Pancreas (tissue), 10 donors: Measurements from ENCODE around the gene GDI2. TPM values are rescaled to one million over a fixed set of nuclear protein-coding genes. Genes with fewer than 3 reads are reported as not detected.
"Not testable (repeated sequence)": the region's sequence is repeated elsewhere in the genome, so short reads cannot be mapped to it uniquely, and the experiment has no call there.

Experiments used
- ATAC-seq, 4 donors: fragments of 200-7000 bp; cut with Tn5 transposase; one replicate each; pipeline versions ENCODE4 v1.8.0 to v1.9.1; 2020; ENCODE audit warnings: mild to moderate bottlenecking in 4 of 4, moderate library complexity in 4 of 4
- DNase-seq, 6 donors: peaks; one replicate each; pipeline ENCODE4 v3.0.0-alpha.2; 2020
- FAIRE-seq: peaks from 2 replicates; lab custom pipeline; 2012; peaks lifted over from hg19 to GRCh38; lab: Jason Lieb, UNC
- H3K27ac ChIP-seq, 4 donors: fragments of 200-600 bp; sonication (generic); 1 replicate in 3 of 4; 2 replicates in 1 of 4; pipeline versions ENCODE4 v1.5.0 to v1.8.0; 2020
- H3K27me3 ChIP-seq, 4 donors: fragments of 200-600 bp; one replicate each; pipeline ENCODE4 v1.8.0; 2021
- H3K36me3 ChIP-seq, 3 donors: fragments of 200-600 bp; sonication (generic) in 1 of 3; one replicate each; pipeline versions ENCODE4 v1.5.0 to v1.8.0; 2020 to 2021
- H3K4me1 ChIP-seq, 3 donors: fragments of 200-600 bp; one replicate each; pipeline ENCODE4 v1.8.0; 2021
- H3K4me3 ChIP-seq, 4 donors: fragments of 200-600 bp; sonication (generic) in 2 of 4; one replicate each; pipeline versions ENCODE4 v1.5.0 to v1.8.0; 2020 to 2021
- H3K9me3 ChIP-seq, 4 donors: fragments of 200-600 bp; one replicate each; pipeline ENCODE4 v1.8.0; 2021
- CTCF ChIP-seq, 4 donors: fragments of 200-600 bp; sonication (generic) in 3 of 4; IDR thresholded peaks; one replicate each; pipeline versions ENCODE4 v1.5.0 to v1.8.0; 2021; ENCODE audit warnings: antibody characterized with exemption in 4 of 4
- WGBS, 2 donors: extraction: QIAGEN DNeasy Blood & Tissue Kit; methylation state at CpG; one replicate each; pipeline ENCODE4 v1.1.7; 2013; 5-methylcytosine and 5-hydroxymethylcytosine counted together
- intact Hi-C, 3 donors: fragments of 100-400 bp; cut with DNase I; formaldehyde crosslinking; loops; one replicate each; pipeline versions ENCODE4 v1.11.1 to v1.14.2; 2022
- polyA plus RNA-seq, 2 donors: library from polyadenylated mRNA; stranded (reverse); fragments of 200-250 nt; gene quantifications; one replicate each; pipeline ENCODE4 v1.2.3, GENCODE V29; 2013
- total RNA-seq, 6 donors: library from RNA; stranded (reverse); fragmentation: NEBNext Ultra II Directional in 4 of 6; extraction: Animal tissue kit (Norgen Biotek cat#: 25700) in 4 of 6; gene quantifications; one replicate each; pipeline versions ENCODE4 v1.2.1 to v1.2.4, GENCODE V29; 2021 to 2023
- donor health status: healthy with polysubstance abuse.
- donor health status: DM: no; HTN: no; CAD: no; lungs with moderate emphysema.
- donor health status: DM: no; HTN: no; CAD: no.
- donor health status: control.
- donor health status: control.
- donor health status: Bipolar disorder and iron deficiency.
- donor health status: DM: yes; HTN: yes; CAD: no.
- donor health status: DM: no; HTN: no; CAD: no.
- donor health status: DM: no; HTN: no; CAD: no.
- donor health status: DM: yes; HTN: yes; CAD: no.

The GDI2 gene
- total and polyA plus RNA-seq, 8 donors = 46.5 to 171 (median 129) TPM

- Histone ChIP-seq H3K27ac (no peak overlapping the region), H3K9me3 (no peaks in the 10 kb centered on the region), H3K4me3 (no peak overlapping the region), H3K4me1 (no peaks in the 10 kb centered on the region), H3K36me3 (no peaks in the 10 kb centered on the region), H3K27me3 (no peaks in the 10 kb centered on the region)
- intact Hi-C loops = no loop called here
- ATAC-seq (no peak), DNase-seq (no peak), FAIRE-seq (no peak)
- no peak for TF ChIP-seq CTCF (IDR thresholded peaks at IDR 0.05)
- 73 to 80% methylated on average over 18 of the region's 18 CpGs for WGBS, 2 donors
These were observed 42.9 kb upstream of the GDI2 start for GRCh38 chr10:5855979-5856700.

DNA sequence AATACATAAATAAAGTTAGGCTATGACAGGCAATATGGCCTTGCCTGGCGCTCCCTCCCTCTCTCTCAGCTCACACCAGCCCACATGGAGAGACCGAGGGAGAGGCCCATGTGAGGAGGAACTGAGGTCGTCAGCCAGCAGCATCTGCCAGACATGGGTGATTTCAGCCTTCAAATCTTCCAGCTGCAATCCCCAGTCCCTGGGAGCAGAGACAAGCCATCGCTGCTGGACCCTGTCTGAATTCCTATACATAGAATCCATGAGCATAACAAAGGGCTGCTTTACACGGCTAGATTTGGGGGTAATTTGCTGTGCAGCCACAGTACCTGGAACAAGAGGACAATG is 40.9 kb upstream of the GDI2 start:
- H3K36me3 ChIP-seq = no peaks in the 10 kb centered on the region
- WGBS, 2 donors = 89 to 90% methylated on average over 5 of the region's 5 CpGs
- TF ChIP-seq CTCF (IDR thresholded peaks at IDR 0.05) = no peak
- DNase-seq (no peak), ATAC-seq (no peak), FAIRE-seq (no peak)
- H3K4me1 ChIP-seq = no peaks in the 10 kb centered on the region
- H3K27me3 ChIP-seq = no peaks in the 10 kb centered on the region
- H3K27ac ChIP-seq = no peak overlapping the region
- no peaks in the 10 kb centered on the region for H3K9me3 ChIP-seq
- H3K4me3 ChIP-seq = no peak overlapping the region
- intact Hi-C loops = no loop called here

DNA sequence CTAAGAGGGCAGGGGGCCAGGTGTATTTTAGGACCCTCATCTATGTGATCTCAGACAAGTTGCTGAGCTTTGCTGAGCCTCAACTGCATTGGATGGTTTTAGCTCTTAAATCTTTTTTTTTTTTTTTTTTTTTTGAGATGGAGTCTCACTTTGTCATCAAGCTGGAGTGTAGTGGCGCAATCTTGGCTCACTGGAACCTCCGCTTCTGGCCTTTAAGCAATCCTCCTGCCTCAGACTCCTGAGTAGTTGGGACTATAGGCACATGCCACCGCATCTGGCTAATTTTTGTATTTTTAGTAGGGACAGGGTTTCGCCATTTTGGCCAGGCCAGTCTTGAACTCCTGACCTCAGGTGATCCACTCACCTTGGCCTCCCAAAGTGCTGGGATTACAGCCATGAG is 33.4 kb upstream of the GDI2 start:
- H3K9me3 ChIP-seq, DNase-seq, H3K4me3 ChIP-seq, ATAC-seq, H3K27me3 ChIP-seq, intact Hi-C loops, FAIRE-seq, H3K4me1 ChIP-seq, H3K36me3 ChIP-seq: not testable (repeated sequence)
- 99 to 100% methylated on average over 4 of the region's 4 CpGs for WGBS, 2 donors
- H3K27ac ChIP-seq = peak overlapping the region in 2 of 4 donors; percentile 23 to 30

DNA sequence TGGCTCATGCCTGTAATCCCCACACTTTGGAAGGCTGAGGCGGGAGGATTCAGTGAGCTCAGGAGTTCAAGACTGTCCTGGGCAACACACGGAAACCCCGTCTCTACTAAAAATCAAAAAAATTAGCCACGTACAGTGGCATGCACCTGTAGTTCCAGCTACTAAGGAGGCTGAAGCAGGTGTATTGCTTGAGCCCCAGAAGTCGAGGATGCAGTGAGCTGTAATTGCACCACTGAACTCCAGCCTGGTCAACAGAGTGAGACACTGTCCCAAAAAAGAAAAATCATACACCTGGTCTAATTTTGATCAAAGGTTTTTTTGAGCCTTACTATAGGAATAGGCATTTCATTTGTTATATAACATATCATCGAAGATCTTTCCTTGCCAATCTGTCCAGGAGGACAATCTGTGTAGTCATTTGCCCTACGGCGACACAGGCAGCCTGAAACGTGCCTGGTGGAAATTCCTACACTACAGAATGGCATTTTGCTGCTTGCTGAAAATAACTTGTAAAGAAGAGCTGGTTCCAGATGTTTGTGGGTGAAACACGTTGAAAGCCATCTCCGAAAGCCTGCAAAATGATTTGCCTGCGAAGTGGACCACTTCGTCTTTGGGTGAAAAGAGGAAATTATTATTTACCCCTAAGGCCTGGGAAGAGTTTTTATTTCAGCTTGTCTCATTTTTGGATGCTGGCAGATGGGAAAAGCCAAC is 31.3 kb upstream of the GDI2 start:
- Histone ChIP-seq H3K4me3 (no peak overlapping the region), H3K27ac (no peak overlapping the region), H3K4me1 (no peaks in the 10 kb centered on the region), H3K27me3 (no peaks in the 10 kb centered on the region), H3K36me3 (no peaks in the 10 kb centered on the region), H3K9me3 (no peaks in the 10 kb centered on the region)
- FAIRE-seq (no peak), ATAC-seq (no peak), DNase-seq (no peak)
- TF ChIP-seq CTCF (IDR thresholded peaks at IDR 0.05) = no peak
- intact Hi-C loops = no loop called here
- 84 to 88% methylated on average over 13 of the region's 13 CpGs for WGBS, 2 donors

- DNase-seq = no peak
- no peak overlapping the region for H3K27ac ChIP-seq
- no peak overlapping the region for H3K4me3 ChIP-seq
- no peak for TF ChIP-seq CTCF (IDR thresholded peaks at IDR 0.05)
- no peaks in the 10 kb centered on the region for H3K9me3 ChIP-seq
- intact Hi-C loops = no loop called here
- no peaks in the 10 kb centered on the region for H3K4me1 ChIP-seq
- no peak for FAIRE-seq
- H3K27me3 ChIP-seq = no peaks in the 10 kb centered on the region
- no peak for ATAC-seq
- H3K36me3 ChIP-seq = no peaks in the 10 kb centered on the region
- WGBS, 2 donors = 64 to 68% methylated on average over 4 of the region's 4 CpGs
These were observed 30.6 kb upstream of the GDI2 start for GRCh38 chr10:5843686-5844344.
